ENCODE measurements around the gene R3HDM4. TPM values are rescaled to one million over a fixed set of nuclear protein-coding genes. Genes with fewer than 3 reads are reported as not detected.

Gene R3HDM4
- total and polyA plus RNA-seq, 4 donors, result 14.1 to 72.4 (median 20.2) TPM

DNA sequence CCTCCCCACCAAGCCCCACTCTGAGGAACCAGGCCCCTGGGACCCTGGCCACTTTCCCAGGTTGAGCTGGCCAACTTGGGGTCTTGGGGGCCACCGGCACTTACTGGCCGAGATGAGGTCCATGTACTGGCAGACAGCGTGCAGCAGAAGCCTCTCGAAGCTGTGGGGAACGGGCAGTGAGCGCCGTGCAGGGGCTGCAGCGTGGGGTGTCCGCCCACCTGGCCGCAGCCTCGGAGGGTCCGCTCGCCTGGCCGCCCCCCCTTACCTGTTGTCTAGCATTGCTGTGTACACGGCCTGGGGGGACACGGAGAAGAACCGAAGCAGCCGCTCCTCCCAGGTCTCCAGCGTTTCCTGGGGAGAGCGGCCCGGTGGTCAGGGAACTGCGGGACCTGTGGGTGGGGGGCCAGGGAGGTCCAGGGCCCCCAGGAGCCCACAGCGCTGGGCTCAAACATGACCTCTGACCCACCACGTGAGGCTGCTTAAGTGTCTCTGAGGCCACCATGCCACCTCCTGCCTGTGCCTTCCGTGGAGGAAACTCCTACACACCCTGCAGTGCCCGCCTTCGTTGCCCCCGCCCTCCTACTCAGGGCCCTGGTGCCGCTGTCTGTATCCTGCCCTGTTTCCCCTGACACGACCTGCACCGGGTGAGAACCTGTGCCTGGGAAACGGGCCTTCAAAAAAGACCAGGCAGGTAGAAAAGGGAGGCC, 13.5 kb downstream of the R3HDM4 start:
- no peak overlapping the region for H3K27ac ChIP-seq (ENCODE audit: low read depth in 1 of 2, low read length in 2 of 2)
- WGBS, result 92% methylated on average over 32 of the region's 32 CpGs
- peaks cover 0 to 13% (median 4%) of the 10 kb centered on the region in 4 donors for H3K36me3 ChIP-seq (ENCODE audit: control insufficient read depth in 4 of 4, insufficient read depth in 3 of 4, low read depth in 1 of 4, low read length in 3 of 4)
- H3K4me1 ChIP-seq (ENCODE audit: control insufficient read depth in 4 of 4, insufficient read depth in 4 of 4, low read length in 3 of 4), result peaks cover 7 to 11% (median 9%) of the 10 kb centered on the region in 4 donors
- DNase-seq (ENCODE audit: low spot score), result no peak
- H3K9ac ChIP-seq (ENCODE audit: low read depth in 1 of 2, low read length in 2 of 2), result no peak overlapping the region
- no peaks in the 10 kb centered on the region for H3K27me3 ChIP-seq (ENCODE audit: control insufficient read depth in 4 of 4, insufficient read depth in 4 of 4, low read length in 3 of 4)
- TF ChIP-seq RXRA (IDR thresholded peaks at IDR 0.05), result no peak
- H3K9me3 ChIP-seq (ENCODE audit: control insufficient read depth in 4 of 4, low read length in 3 of 4), result no peaks in the 10 kb centered on the region
- H3K4me3 ChIP-seq (ENCODE audit: low read depth in 1 of 3, low read length in 3 of 3), result no peak overlapping the region

- H3K27me3 ChIP-seq (ENCODE audit: control insufficient read depth in 4 of 4, insufficient read depth in 4 of 4, low read length in 3 of 4), result no peaks in the 10 kb centered on the region
- H3K9me3 ChIP-seq (ENCODE audit: control insufficient read depth in 4 of 4, low read length in 3 of 4), result no peaks in the 10 kb centered on the region
- H3K4me1 ChIP-seq (ENCODE audit: control insufficient read depth in 4 of 4, insufficient read depth in 4 of 4, low read length in 3 of 4), result peaks cover 7 to 11% (median 9%) of the 10 kb centered on the region in 4 donors
- TF ChIP-seq, protein P1, sequence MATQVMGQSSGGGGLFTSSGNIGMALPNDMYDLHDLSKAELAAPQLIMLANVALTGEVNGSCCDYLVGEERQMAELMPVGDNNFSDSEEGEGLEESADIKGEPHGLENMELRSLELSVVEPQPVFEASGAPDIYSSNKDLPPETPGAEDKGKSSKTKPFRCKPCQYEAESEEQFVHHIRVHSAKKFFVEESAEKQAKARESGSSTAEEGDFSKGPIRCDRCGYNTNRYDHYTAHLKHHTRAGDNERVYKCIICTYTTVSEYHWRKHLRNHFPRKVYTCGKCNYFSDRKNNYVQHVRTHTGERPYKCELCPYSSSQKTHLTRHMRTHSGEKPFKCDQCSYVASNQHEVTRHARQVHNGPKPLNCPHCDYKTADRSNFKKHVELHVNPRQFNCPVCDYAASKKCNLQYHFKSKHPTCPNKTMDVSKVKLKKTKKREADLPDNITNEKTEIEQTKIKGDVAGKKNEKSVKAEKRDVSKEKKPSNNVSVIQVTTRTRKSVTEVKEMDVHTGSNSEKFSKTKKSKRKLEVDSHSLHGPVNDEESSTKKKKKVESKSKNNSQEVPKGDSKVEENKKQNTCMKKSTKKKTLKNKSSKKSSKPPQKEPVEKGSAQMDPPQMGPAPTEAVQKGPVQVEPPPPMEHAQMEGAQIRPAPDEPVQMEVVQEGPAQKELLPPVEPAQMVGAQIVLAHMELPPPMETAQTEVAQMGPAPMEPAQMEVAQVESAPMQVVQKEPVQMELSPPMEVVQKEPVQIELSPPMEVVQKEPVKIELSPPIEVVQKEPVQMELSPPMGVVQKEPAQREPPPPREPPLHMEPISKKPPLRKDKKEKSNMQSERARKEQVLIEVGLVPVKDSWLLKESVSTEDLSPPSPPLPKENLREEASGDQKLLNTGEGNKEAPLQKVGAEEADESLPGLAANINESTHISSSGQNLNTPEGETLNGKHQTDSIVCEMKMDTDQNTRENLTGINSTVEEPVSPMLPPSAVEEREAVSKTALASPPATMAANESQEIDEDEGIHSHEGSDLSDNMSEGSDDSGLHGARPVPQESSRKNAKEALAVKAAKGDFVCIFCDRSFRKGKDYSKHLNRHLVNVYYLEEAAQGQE (IDR thresholded peaks at IDR 0.05), result no peak
- TF ChIP-seq RXRA (IDR thresholded peaks at IDR 0.05) (no peak), HNF4A (conservative IDR thresholded peaks at IDR 0.05) (no peak)
- H3K27ac ChIP-seq (ENCODE audit: low read depth in 1 of 2, low read length in 2 of 2), result no peak overlapping the region
- peaks cover 0 to 13% (median 4%) of the 10 kb centered on the region in 4 donors for H3K36me3 ChIP-seq (ENCODE audit: control insufficient read depth in 4 of 4, insufficient read depth in 3 of 4, low read depth in 1 of 4, low read length in 3 of 4)
- 90% methylated on average over 20 of the region's 20 CpGs for WGBS
- no peak overlapping the region for H3K4me3 ChIP-seq (ENCODE audit: low read depth in 1 of 3, low read length in 3 of 3)
- no peak overlapping the region for H3K9ac ChIP-seq (ENCODE audit: low read depth in 1 of 2, low read length in 2 of 2)
- DNase-seq (ENCODE audit: low spot score), result no peak
Measured at GRCh38 chr19:898663-899062, 14.4 kb downstream of the R3HDM4 start.

DNA sequence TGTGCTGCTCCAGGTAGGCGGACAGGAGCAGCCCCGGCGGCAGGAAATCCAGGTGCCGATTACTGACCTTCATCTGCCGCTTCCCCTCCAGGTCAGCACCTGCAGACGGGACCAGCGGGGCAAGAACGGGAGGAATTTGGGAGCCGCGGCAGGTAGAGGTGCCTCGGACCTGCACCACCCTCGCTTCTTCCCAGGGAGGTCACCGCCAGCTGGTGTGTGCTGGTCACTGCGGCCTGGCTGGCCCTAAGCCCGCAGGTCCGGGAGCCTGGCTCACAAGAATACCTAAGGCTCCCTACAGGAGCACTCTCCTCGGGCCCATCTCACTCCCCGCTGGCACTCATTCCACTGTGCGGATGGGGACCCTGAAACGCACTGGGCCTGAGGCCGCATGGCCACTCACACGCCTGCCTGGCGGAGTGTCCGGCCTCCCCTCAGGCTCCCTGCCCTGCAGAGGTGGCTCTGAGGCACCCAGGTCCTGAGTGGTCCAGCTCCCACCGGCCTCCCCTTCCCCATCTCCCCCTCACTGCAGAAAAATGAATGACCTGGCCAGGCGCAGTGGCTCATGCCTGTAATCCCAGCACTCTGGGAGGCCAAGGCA, 15.5 kb downstream of the R3HDM4 start:
- DNase-seq (ENCODE audit: low spot score), result no peak
- no peak overlapping the region for H3K27ac ChIP-seq (ENCODE audit: low read depth in 1 of 2, low read length in 2 of 2)
- no peak overlapping the region for H3K9ac ChIP-seq (ENCODE audit: low read depth in 1 of 2, low read length in 2 of 2)
- TF ChIP-seq EGR1 (IDR thresholded peaks at IDR 0.05; ENCODE audit: low read depth in 2 of 2) (no peak), HNF4A (conservative IDR thresholded peaks at IDR 0.05) (no peak), SP1 (IDR thresholded peaks at IDR 0.05) (no peak)
- TF ChIP-seq, protein P1 (IDR thresholded peaks at IDR 0.05), result no peak
- 95% methylated on average over 26 of the region's 26 CpGs for WGBS
- H3K4me1 ChIP-seq (ENCODE audit: control insufficient read depth in 4 of 4, insufficient read depth in 4 of 4, low read length in 3 of 4), result peaks cover 5 to 7% (median 5%) of the 10 kb centered on the region in 4 donors
- no peak overlapping the region for H3K4me3 ChIP-seq (ENCODE audit: low read depth in 1 of 3, low read length in 3 of 3)
- no peaks in the 10 kb centered on the region for H3K27me3 ChIP-seq (ENCODE audit: control insufficient read depth in 4 of 4, insufficient read depth in 4 of 4, low read length in 3 of 4)
- H3K9me3 ChIP-seq (ENCODE audit: control insufficient read depth in 4 of 4, low read length in 3 of 4), result no peaks in the 10 kb centered on the region
- H3K36me3 ChIP-seq (ENCODE audit: control insufficient read depth in 4 of 4, insufficient read depth in 3 of 4, low read depth in 1 of 4, low read length in 3 of 4), result peaks cover 0 to 13% (median 4%) of the 10 kb centered on the region in 4 donors

All from liver (tissue), 9 donors.